GM08714 (cell line): Measurements from ENCODE around the gene ZNF70.

Experiments
- H3K4me3 ChIP-seq: fragments of 200-500 bp; sonication (Bioruptor generic); 2 replicates; pipeline ENCODE4 v1.5.1; 2014; ENCODE audit warnings: mild to moderate bottlenecking, low read length, inconsistent platforms
- ZNF274 ChIP-seq: IDR thresholded peaks from 2 replicates; pipeline ENCODE4 v1.6.1; 2012; ENCODE audit warnings: mild to moderate bottlenecking, low read depth, low read length

The ZNF70 gene

GRCh38 chr22:23773483-23774113, 22.7 kb upstream of the ZNF70 start:
- TF ChIP-seq ZNF274 = no peak
- H3K4me3 ChIP-seq = no peak overlapping the region

GRCh38 chr22:23772649-23773473, 21.9 kb upstream of the ZNF70 start, which contains the start of gene MMP11:
TSS of gene MMP11 (plus strand) at chr22:23772849. CDS start at chr22:23772871, 22 bp downstream.
- no peak for TF ChIP-seq ZNF274
- H3K4me3 ChIP-seq = peak within 1 kb of the TSS; percentile 10; the same call in 1 of the 2 replicates

- no peak for TF ChIP-seq ZNF274
- H3K4me3 ChIP-seq = peak overlapping the region; percentile 10; the same call in 1 of the 2 replicates
Measured at GRCh38 chr22:23772315-23772648, 21.4 kb upstream of the ZNF70 start.

DNA sequence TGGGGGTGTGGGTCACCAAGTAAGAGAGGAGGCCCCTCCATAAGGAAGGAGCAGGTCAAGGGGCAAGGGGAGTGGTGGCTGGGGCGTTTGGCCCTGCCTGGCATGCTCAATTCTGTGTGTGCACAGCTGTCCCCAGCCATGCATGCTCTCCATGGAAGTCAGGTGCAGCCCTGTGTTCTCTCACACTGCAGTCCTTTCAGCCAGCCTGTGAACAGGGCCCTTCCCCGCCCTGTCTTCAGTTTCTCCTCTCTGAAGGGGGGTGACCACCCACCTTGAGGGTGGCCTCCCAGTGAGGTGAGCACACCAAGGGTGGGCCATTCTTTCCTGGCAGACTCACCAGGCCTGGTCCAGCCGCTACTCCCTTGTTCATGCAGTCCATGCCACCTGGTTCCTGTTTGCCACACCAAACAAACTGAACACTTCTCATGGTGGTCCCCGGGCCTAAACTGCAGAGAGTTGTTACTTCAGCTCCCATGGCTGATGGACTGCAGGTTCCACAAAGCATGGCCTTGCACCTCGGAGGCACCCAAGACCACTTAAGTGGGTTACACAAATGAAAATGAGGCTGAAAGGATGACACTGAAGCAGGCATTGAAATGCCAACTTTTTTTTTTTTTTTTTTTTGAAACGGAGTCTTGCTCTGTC, 18.5 kb upstream of the ZNF70 start:
- no peak overlapping the region for H3K4me3 ChIP-seq
- TF ChIP-seq ZNF274 = no peak

GRCh38 chr22:23767673-23768548, 17.0 kb upstream of the ZNF70 start, which contains the start of gene CHCHD10:
TSS of gene CHCHD10 (minus strand) at chr22:23767972. CDS start at chr22:23767874, 98 bp downstream.
- TF ChIP-seq ZNF274 = no peak
- peak within 1 kb of the TSS; percentile 82 for H3K4me3 ChIP-seq

GRCh38 chr22:23767303-23767672, 16.4 kb upstream of the ZNF70 start:
- TF ChIP-seq ZNF274 = no peak
- H3K4me3 ChIP-seq = peak overlapping the region; percentile 82

GRCh38 chr22:23764899-23765881, 14.3 kb upstream of the ZNF70 start:
- no peak for TF ChIP-seq ZNF274
- no peak overlapping the region for H3K4me3 ChIP-seq

- no peak overlapping the region; the same call in 1 of the 2 replicates for H3K4me3 ChIP-seq
- no peak for TF ChIP-seq ZNF274
Measured at GRCh38 chr22:23763954-23764353, 13.0 kb upstream of the ZNF70 start.

DNA sequence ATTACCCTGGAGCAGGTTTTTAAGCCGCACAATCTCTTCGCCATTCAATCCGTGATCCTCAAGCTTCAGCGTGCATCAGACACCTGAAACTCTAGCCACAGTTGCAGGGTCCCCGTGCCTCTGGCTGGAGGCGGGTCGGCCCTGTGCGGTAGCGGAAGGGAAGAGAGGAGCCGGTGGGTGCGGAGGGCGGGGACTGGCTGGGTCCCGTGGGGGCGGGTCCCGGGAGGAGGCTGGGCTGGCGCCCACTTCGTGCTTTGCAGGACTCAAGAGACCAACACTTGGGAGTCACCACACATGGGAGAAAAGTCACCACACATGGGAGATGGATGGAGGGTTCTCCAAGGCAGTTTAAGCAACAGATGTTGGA, 12.7 kb upstream of the ZNF70 start:
- no peak for TF ChIP-seq ZNF274
- no peak overlapping the region; the same call in 1 of the 2 replicates for H3K4me3 ChIP-seq

- TF ChIP-seq ZNF274 = no peak
- no peak within 1 kb of the TSS; the same call in 1 of the 2 replicates for H3K4me3 ChIP-seq
Measured at GRCh38 chr22:23762842-23763578, 12.1 kb upstream of the ZNF70 start, which contains the start of gene C22orf15. TSS of gene C22orf15 (plus strand) at chr22:23762990. CDS start at chr22:23763307, 317 bp downstream.

GRCh38 chr22:23760056-23760455, 9.1 kb upstream of the ZNF70 start:
- H3K4me3 ChIP-seq = no peak overlapping the region
- TF ChIP-seq ZNF274 = no peak

DNA sequence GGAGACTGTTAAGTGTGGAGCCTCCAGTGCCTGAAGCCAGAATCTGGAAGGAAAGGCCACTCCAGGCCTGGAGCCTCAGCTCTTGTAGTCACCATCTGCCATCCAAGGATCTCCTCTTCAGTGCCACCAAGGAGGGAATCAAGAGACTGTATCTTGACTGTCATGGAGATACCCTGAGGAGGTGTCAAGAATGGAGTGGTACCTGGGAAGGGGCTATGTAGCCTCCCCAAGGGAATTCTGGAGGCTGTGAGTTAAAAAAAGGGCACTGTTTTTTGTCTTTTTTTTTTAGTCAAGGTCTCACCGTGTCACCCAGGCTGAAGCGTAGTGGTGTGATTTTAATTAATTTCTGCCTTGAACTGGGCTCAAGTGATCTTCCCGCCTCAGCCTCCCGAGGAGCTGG, 8.7 kb upstream of the ZNF70 start:
- H3K4me3 ChIP-seq = no peak overlapping the region
- no peak for TF ChIP-seq ZNF274
